NCI-H146 treated with DMSO at 0.1 percent for 48 hours (cell line): ENCODE measurements around the gene ATP11A.
"Not testable (repeated sequence)": the region's sequence is repeated elsewhere in the genome, so short reads cannot be mapped to it uniquely, and the experiment has no call there.

Source experiments
- DNase-seq: peaks from one replicate; lab custom pipeline; 2025; ENCODE audit not compliant: unreplicated experiment; lab: John Stamatoyannopoulos, UW

ATP11A gene

DNA sequence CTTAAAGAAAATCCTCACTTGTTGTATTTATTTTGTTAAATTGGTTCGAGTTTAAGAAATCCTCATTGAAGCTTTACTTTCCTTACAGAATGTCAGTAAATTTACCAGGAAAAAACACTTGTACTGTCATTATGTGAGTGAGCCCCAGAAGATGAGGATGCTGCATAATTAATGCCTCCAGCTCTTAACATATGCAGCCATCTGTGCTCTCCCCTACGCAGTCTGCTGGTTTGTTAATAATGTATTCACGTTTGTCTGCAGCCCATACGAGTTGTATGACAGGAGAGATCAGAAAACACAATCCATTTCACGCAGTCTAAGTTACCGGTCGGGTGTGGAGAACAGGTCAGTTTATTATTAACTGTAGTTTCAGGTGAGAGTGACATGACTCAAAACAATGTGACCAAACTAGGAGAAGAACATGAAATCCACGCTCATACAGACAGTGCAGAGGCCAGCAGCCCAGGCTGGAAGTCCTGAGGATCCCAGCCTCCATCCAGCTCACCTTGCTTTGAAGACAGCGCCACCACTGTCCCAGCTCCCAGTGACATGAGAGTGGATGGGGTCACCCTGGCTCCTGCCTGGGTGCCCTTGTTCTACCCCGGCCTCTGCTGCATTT lies 19.8 kb upstream of the ATP11A start:
- no peak for DNase-seq

DNA sequence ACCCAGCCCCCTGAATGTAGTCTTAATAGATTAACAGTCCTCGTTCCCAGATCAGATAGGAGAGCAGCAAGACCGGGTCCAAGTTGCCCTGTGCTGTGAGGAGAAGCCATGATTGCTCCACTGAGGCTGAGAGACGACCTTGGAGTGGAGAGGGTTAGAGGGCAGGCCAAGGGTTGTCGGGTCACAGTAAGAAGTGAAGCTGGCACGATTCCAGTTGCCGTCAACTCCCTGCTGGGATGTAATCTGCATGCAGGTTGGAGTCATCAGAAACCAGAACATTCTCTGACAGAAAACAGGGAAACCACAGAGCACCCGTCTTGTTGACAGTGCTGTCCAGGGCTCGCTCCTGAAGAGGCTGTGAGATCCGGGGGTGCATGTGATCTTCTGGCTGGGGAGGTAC lies 19.0 kb upstream of the ATP11A start:
- no peak for DNase-seq

DNA sequence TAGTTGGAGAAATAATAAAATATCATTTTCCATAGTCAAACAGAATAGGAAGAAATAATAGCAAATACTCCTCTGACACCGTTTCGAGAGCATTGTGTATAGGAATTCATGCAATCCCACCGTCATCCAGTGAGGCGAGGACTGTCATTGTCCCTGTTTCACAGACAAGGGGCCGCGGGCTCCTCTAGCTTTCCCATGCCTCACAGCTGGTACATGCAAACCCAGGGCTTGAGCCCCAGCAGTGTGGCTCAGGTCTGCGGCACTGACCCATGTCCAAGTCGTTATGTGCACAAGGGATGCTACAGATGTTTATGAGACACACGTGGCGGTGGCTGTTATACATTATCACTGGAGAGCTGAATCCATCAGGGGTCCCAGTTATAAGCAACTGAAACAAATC lies 18.5 kb upstream of the ATP11A start:
- DNase-seq = no peak

DNA sequence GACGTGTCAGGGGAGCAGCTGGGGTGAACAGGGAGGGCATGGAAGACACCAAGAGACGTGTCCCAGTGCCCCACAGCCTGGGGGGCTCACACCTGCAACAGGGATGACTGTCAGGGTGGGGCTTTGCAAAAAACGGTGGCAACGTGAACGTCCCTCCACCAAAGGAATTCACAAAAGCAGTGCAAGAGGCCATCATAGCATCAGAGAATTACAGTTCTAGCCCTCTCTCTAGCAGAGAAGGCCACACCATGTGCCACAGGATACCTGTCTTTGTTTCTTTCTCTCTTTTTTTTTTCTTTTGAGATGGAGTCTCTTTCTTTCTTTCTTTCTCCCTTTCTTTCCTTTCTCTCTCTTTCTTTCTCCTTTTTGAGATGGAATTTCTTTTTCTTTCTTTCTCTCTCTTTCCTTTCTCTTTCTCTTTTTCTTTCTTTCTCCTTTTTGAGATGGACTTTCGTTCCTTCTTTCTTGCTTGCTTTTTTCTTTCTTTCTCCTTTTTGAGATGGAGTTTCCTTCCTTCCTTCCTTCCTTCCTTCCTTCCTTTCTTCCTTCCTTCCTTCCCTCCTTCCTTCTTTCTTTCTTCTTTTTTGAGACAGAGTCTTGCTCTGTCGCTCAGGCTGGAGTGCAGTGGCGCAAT lies 17.1 kb upstream of the ATP11A start:
- no peak for DNase-seq

GRCh38 chr13:112674412-112675365 lies 15.1 kb upstream of the ATP11A start:
- DNase-seq = no peak

- no peak for DNase-seq
Measured at GRCh38 chr13:112675366-112675756, 14.5 kb upstream of the ATP11A start.

DNA sequence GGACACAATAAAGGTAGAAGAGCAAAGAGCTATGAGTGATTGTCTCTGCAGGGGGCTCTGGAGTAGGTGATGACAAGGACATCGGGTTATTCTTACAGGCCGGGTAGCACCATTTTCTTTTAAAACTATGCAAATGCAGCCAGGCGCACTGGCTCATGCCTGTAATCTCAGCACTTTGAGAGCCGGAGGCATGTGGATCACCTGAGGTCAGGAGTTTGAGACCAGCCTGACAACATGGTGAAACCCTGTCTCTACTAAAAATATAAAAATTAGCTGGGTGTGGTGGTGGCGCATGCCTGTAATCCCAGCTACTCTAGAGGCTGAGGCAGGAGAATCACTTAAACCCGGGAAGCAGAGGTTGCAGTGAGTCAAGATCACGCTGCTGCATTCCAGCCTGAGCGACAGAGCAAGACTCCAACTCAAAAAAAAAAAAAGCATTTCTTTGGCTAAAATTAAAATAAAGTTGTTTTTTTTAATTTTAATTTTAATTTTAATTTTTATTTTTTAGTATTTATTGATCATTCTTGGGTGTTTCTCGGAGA lies 12.3 kb upstream of the ATP11A start:
- DNase-seq = not testable (repeated sequence)

- DNase-seq = no peak
Measured at GRCh38 chr13:112679381-112679780, 10.5 kb upstream of the ATP11A start.

DNA sequence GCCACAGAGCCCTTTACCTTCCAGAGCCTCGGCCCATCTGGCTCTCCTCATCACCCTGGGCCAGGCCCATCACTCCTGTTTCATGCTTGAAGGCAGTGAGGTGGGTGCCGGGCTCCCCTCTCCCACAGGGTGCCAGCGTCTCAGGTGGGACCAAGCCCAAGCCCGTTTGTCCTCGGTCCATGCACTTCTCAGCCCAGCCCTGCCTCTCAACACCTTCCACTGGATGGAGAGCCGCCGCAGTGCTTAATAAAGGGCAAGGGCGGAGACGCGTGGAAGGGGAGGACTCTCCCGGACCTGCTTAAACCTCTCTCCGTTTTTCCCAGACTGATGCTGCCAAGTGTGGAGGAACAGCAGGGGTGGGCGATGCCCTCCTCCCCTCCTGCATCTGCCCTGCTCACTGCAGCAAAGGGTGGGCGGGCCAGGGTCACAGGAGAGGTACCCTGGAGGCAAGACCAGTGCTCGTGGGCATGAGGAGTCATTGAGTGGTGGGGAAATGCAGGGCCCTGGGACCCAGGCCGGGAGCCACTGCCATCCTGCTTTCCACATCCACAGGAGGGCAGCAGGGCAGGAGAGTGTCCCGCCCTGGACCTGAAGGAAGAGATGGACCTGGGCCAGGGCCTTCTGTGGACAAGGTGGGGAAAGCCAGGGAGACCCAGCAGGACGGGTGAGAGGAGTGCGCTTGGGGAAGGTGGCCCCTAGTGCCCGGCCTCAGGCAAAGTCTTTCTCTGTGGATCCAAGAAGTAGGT lies 9.7 kb upstream of the ATP11A start:
- no peak for DNase-seq

- DNase-seq = no peak
Measured at GRCh38 chr13:112680741-112681360, 9.0 kb upstream of the ATP11A start.

DNA sequence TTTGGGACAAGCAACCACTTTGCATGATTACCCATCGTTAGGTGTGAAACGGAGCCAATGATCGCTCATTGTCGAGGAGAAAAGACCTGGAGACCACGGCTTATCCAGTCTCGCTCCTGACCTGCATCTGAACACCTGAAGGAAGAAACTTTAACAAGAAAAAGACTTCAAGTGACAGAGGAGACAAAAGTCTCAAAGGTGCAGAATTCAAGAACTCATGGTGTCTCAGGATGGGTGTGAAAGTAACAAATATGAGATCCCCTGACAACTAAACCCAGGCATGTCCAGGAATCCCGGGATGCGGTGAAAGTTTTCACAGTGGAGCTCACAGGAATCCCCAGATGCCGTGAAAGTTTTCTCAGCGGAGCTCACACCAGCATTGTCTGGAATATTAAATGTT lies 6.3 kb upstream of the ATP11A start:
- DNase-seq = no peak

DNA sequence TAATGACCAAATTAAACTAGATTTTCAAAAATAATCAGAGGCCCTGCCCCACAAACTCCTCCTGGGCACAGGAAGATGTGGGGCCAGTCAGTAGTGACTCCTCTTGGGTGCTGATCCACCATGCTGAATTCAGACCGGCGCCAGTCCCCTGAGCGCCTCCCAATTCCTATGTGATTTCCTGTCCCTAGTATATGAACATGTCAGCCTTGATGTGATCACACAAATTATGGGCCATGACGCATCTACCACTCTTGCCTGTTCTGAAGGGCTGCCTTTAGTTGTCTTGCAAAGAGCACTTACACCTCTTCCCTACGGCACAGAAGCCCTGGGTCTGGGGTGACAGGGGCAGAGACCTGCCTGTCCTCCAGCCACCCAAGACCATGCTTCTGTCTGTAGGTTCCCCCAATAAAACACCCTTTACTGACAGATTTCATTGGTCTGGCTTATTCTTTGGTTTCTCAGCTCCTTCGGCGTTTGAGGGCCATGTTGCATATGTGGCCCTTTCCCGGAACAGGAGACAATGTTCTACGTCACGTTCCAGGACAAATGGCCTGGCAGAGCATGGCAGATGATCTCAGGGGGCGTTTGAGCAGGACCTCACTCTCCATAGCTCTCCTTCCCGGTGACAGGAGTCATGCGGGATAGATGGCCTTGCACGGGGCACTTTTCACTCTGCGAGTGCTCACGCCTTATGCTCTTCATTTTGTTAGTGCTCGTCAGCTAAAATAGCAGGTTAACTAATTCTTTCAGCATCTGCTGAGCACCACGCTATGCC lies 5.6 kb upstream of the ATP11A start:
- DNase-seq = no peak

DNA sequence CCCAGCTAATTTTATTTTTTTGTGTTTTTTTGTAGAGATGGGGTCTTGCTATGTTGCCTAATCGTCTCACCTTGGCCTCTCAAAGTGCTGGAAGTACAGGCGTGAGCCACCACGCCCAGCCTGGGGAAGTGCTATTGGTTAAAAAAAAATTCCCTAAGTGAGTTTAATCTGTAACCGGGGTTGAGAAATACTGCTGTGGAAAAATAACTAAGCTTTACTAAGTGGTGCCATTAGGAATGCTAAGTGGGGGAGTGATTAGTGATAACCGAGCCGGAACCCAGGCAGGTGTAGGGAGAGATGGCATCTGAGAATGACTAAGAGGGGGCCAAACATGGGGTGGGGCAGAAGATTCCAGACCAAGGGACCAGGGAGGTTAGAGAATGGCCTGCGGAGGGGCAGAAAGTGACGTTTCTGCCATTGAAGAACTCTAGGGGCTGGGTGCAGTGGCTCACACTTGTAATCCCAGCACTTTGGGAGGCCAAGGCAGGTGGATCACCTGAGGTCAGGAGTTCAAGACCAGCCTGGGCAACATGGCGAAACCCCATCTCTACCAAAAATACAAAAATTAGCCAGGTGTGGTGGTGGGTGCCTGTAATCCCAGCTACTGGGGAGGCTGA lies 4.5 kb upstream of the ATP11A start:
- not testable (repeated sequence) for DNase-seq

GRCh38 chr13:112685896-112686295 lies 3.9 kb upstream of the ATP11A start:
- no peak for DNase-seq

- no peak for DNase-seq
Measured at GRCh38 chr13:112686364-112686763, 3.5 kb upstream of the ATP11A start.

GRCh38 chr13:112686987-112687386 lies 2.9 kb upstream of the ATP11A start:
- no peak for DNase-seq

DNA sequence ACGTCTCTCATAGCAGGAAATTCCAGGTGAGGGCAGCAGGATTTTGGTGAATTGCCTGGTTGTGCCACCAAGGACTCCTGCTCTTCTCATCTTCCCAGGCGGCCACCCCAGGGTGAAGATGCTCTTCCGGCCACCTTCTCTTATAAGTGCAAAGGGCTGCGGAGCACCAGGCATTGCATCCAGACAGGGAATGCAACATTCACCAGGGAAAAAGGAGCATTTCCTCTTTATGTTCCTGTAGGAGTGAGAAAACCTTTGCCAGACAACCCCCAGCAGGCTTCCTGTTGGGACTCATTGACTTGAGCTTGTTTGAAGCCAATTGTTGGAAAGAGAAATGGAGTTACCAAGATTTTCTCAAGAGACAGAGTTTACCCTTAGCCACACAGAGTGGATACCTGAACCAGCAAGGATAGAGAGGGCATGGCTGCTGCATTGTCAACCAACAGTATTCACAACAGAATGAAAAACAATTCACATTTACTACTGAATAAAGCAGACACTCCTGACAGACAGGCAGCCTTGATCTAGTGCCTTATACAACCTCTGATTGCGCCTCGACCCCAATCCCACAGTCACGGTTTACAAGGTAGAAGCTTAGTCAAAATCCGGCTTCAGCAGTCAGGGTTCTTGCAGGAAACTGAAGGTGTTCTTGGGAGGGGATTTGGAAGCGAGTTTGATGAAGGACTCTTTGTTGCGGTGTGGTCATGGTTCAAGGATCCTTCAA lies 1.8 kb upstream of the ATP11A start:
- no peak for DNase-seq

- DNase-seq = no peak
Measured at GRCh38 chr13:112688560-112689302, 1.1 kb upstream of the ATP11A start.
